ENCODE results near the gene OTOA. TPM values are rescaled to one million over a fixed set of nuclear protein-coding genes. Genes with fewer than 3 reads are reported as not detected.
A peak's percentile ranks its signal among the peaks of the same experiment; 100 is the strongest.

Gene OTOA
- total RNA-seq, result 0.07 and 0.13 TPM in 2 replicates
- long read RNA-seq, partial matches to known transcripts, result 0 of 1 reads
- long read RNA-seq, other reads (novel, unspliced or antisense), result 0 of 1 reads

DNA sequence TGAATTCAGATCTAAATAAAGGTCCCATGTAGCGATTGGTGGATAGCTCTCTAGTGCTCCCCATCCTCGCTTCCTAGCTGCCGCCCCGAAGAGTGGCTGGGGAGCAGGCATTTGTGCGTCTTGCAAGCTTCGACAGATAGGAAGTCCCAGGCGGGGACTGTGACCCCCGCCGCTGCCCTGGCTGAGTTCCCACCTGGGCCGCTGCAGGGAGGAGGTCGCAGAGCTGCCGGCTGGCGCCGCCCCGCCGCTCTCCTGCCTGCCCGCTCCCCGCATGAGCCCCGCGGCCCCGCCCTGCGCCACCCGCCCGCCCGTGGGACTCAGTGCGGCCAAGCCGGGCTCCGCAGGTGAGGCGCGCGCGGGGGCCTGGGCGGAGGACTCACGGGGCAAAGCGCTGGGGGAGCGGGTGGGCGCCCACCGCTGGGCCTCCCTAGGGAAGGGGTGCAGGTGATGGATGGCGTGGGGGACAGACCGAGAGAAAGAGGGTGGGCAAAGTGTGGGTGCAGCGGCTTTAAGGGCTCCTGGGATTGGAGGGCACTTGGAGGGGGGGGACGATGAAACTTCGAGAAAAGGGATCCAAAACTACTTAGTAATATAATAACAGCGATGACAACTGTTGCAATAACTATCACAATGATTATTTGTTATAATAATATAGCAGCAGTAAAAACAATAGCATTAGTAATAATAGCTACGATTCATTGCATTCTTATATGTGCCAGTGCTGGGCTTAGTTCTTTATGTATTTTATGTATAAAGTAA is at the start of gene OTOA:
OTOA (plus strand) TSS at position 80 of the 759 bp plus-strand sequence. CDS start 14,547 bp downstream, outside the sequence.
- peaks cover 8% of the 10 kb centered on the region for H3K27me3 Mint-ChIP-seq

DNA sequence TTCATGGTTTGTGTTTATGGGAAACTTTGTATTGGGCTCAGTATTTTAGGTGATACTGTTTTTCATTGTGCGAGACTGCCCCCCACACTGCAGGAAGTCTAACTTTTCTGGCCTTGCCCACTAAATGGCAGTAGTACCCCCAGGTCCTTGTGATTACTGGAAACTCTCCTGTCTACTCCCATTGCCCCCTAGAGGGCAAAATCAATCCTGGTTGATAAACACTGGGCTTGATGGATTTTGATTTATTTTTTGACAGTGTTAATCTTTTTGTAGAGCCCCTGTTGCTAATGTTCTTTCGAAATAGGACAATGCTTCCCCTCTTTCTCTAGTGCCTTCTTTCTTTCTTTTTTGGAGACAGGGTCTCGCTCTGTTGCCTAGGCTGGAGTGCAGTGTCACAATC is 48.9 kb upstream of the OTOA start:
- TF ChIP-seq, protein P1, sequence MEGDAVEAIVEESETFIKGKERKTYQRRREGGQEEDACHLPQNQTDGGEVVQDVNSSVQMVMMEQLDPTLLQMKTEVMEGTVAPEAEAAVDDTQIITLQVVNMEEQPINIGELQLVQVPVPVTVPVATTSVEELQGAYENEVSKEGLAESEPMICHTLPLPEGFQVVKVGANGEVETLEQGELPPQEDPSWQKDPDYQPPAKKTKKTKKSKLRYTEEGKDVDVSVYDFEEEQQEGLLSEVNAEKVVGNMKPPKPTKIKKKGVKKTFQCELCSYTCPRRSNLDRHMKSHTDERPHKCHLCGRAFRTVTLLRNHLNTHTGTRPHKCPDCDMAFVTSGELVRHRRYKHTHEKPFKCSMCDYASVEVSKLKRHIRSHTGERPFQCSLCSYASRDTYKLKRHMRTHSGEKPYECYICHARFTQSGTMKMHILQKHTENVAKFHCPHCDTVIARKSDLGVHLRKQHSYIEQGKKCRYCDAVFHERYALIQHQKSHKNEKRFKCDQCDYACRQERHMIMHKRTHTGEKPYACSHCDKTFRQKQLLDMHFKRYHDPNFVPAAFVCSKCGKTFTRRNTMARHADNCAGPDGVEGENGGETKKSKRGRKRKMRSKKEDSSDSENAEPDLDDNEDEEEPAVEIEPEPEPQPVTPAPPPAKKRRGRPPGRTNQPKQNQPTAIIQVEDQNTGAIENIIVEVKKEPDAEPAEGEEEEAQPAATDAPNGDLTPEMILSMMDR (IDR thresholded peaks at IDR 0.05; ENCODE audit: unreplicated experiment), result peak; percentile 29
- DNase-seq (ENCODE audit: low spot score, unreplicated experiment), result no peak
- Mint-ChIP-seq H3K27ac (no peak overlapping the region), H3K4me3 (ENCODE audit: low read depth) (no peak overlapping the region), H3K4me1 (ENCODE audit: low read depth) (peaks cover 26% of the 10 kb centered on the region), H3K36me3 (ENCODE audit: insufficient read depth) (peaks cover 6% of the 10 kb centered on the region), H3K27me3 (no peaks in the 10 kb centered on the region), H3K9me3 (ENCODE audit: low read depth) (no peaks in the 10 kb centered on the region)

More for the DNA sequence above, at the start of gene OTOA:
- no peaks in the 10 kb centered on the region for H3K9me3 Mint-ChIP-seq (ENCODE audit: low read depth)
- H3K36me3 Mint-ChIP-seq (ENCODE audit: insufficient read depth), result no peaks in the 10 kb centered on the region
- H3K27ac Mint-ChIP-seq, result no peak within 1 kb of the TSS
- H3K4me1 Mint-ChIP-seq (ENCODE audit: low read depth), result peaks cover 7% of the 10 kb centered on the region
- H3K4me3 Mint-ChIP-seq (ENCODE audit: low read depth), result no peak within 1 kb of the TSS
- peak; percentile 20 for DNase-seq (ENCODE audit: low spot score, unreplicated experiment)
- TF ChIP-seq, protein P1 (IDR thresholded peaks at IDR 0.05; ENCODE audit: unreplicated experiment), result no peak

DNA sequence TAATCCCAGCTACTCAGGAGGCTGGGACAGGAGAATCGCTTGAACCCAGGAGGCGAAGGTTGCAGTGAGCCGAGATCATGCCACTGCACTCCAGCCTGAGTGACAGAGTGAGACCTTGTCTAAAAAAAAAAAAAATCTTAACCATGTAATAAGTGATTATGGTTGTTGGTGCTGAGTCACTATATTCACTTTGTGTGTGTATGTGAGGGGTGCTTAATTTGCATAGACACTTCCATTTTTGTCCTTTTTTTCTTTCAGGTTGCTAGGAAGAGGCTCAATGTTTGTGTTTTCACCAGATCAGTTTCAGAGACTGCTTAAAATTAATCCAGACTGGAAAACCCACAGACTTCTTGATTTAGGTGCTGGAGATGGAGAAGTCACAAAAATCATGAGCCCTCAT is 46.2 kb upstream of the OTOA start:
- no peak overlapping the region for H3K4me3 Mint-ChIP-seq (ENCODE audit: low read depth)
- H3K27me3 Mint-ChIP-seq, result no peaks in the 10 kb centered on the region
- H3K4me1 Mint-ChIP-seq (ENCODE audit: low read depth), result peaks cover 13% of the 10 kb centered on the region
- no peak for DNase-seq (ENCODE audit: low spot score, unreplicated experiment)
- peaks cover 8% of the 10 kb centered on the region for H3K36me3 Mint-ChIP-seq (ENCODE audit: insufficient read depth)
- TF ChIP-seq, protein P1 (IDR thresholded peaks at IDR 0.05; ENCODE audit: unreplicated experiment), result no peak
- no peaks in the 10 kb centered on the region for H3K9me3 Mint-ChIP-seq (ENCODE audit: low read depth)
- H3K27ac Mint-ChIP-seq, result no peak overlapping the region

DNA sequence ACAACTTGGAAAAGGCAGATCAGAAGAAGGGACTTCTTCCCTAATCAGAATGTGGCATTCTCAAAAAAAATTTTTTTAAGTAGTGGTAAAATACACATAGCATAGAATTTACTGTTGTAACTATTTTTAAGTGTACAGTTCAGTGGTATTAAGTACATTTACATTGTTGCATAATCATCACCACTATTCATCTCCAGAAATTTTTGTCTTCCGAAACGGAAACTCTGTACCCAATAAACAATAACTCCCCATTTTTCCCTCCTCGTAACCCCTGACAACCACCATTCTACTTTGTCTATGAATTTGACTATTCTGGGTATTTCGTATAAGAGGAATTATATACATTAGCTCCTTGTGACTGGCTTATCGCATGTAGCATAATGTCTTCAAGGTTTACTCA is 45.5 kb upstream of the OTOA start:
- DNase-seq (ENCODE audit: low spot score, unreplicated experiment), result no peak
- H3K9me3 Mint-ChIP-seq (ENCODE audit: low read depth), result no peaks in the 10 kb centered on the region
- peaks cover 13% of the 10 kb centered on the region for H3K4me1 Mint-ChIP-seq (ENCODE audit: low read depth)
- no peak overlapping the region for H3K4me3 Mint-ChIP-seq (ENCODE audit: low read depth)
- H3K27ac Mint-ChIP-seq, result no peak overlapping the region
- no peaks in the 10 kb centered on the region for H3K27me3 Mint-ChIP-seq
- peaks cover 8% of the 10 kb centered on the region for H3K36me3 Mint-ChIP-seq (ENCODE audit: insufficient read depth)
- TF ChIP-seq, protein P1 (IDR thresholded peaks at IDR 0.05; ENCODE audit: unreplicated experiment), result no peak

DNA sequence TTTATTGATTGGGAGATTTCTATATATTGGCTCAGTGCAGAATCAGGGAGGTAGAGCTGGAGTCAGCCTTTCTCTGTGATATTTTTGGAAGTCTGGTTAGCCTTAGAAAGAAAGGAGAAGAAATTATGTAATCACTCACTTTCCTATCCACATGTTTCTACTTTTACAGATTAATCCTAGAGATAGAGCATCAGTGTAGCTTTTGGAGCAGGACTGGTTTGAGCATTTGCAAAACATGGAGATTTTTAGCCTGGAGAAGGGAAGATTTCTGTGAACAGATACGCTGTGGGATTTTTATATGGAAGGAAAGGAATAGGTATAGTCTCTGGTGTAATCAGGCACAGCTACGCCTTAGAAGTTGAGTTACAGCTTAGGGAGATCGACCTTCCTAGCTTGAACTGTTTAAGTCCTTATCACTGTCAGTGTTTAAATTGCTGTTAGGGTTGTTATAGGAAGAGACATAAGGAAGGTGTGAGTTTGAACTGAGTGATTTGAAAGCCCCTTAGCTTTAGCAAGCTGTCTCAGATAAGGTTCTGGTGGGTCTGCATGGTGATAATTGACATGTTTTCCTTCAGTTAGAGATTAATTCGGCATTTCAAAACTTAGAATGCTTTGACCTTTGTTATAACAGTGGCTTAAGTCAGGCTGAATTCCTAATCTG is 43.9 kb upstream of the OTOA start:
- Mint-ChIP-seq H3K9me3 (ENCODE audit: low read depth) (no peaks in the 10 kb centered on the region), H3K4me1 (ENCODE audit: low read depth) (peaks cover 13% of the 10 kb centered on the region), H3K27ac (no peak overlapping the region), H3K27me3 (no peaks in the 10 kb centered on the region), H3K4me3 (ENCODE audit: low read depth) (no peak overlapping the region), H3K36me3 (ENCODE audit: insufficient read depth) (peaks cover 15% of the 10 kb centered on the region)
- no peak for DNase-seq (ENCODE audit: low spot score, unreplicated experiment)
- TF ChIP-seq, protein P1 (IDR thresholded peaks at IDR 0.05; ENCODE audit: unreplicated experiment), result no peak

All from progenitor cell of endocrine pancreas (in vitro differentiated cells).